Measurements from ENCODE around the gene NOS3. TPM values are rescaled to one million over a fixed set of nuclear protein-coding genes. Genes with fewer than 3 reads are reported as not detected.

Gene NOS3
- total RNA-seq, 1 experiment from 2014 or later = 0.66 TPM

- ATAC-seq (no peak), DNase-seq (no peak)
- Histone ChIP-seq H2AFZ (ENCODE audit: low read length) (no peak overlapping the region), H3F3A (ENCODE audit: low read length, unreplicated experiment) (no peaks in the 10 kb centered on the region), H3K9me2 (replicated peaks; ENCODE audit: low read length) (no peaks in the 10 kb centered on the region), H3K9me3 (ENCODE audit: low read length) (no peaks in the 10 kb centered on the region), H4K20me1 (ENCODE audit: low read length) (no peaks in the 10 kb centered on the region), H3K4me1 (ENCODE audit: insufficient read depth, low read length) (peaks cover 22% of the 10 kb centered on the region), H3K27me3 (ENCODE audit: low read length) (no peaks in the 10 kb centered on the region), H3K36me3 (ENCODE audit: low read depth, low read length) (no peaks in the 10 kb centered on the region), H3K4me2 (ENCODE audit: low read length) (no peak overlapping the region), H3K4me3 (ENCODE audit: low read length) (no peak overlapping the region), H3K79me2 (ENCODE audit: low read length) (no peaks in the 10 kb centered on the region), H3K27ac (ENCODE audit: low read length) (no peak overlapping the region), H3K9ac (ENCODE audit: low read length) (no peak overlapping the region)
- POLR2A ChIA-PET (ENCODE audit: unreplicated experiment) = no interaction called here
- intact Hi-C loops (cut with micrococcal nuclease) = no loop called here
- CTCF ChIA-PET = no interaction called here
- TF ChIP-seq CTCF (conservative IDR thresholded peaks at IDR 0.05; ENCODE audit: low read depth, low read length) = no peak
- no peak for TF ChIP-seq EZH2 (IDR thresholded peaks at IDR 0.05; ENCODE audit: low read length, unreplicated experiment)
- no peak for TF ChIP-seq EZH2phosphoT487 (IDR thresholded peaks at IDR 0.05; ENCODE audit: borderline replicate concordance, low read length)
- BruUV-seq (replicated peaks) = no TSS peak
These were observed 53.1 kb downstream of the NOS3 start for GRCh38 chr7:151043959-151044358.

GRCh38 chr7:151045262-151045661, 54.4 kb downstream of the NOS3 start:
- H3K27me3 ChIP-seq (ENCODE audit: low read length) = no peaks in the 10 kb centered on the region
- ChIA-PET CTCF (no interaction called here), POLR2A (ENCODE audit: unreplicated experiment) (no interaction called here)
- TF ChIP-seq EZH2phosphoT487 (IDR thresholded peaks at IDR 0.05; ENCODE audit: borderline replicate concordance, low read length) (no peak), EZH2 (IDR thresholded peaks at IDR 0.05; ENCODE audit: low read length, unreplicated experiment) (no peak), CTCF (conservative IDR thresholded peaks at IDR 0.05; ENCODE audit: low read depth, low read length) (no peak)
- H3K27ac ChIP-seq (ENCODE audit: low read length) = no peak overlapping the region
- H4K20me1 ChIP-seq (ENCODE audit: low read length) = no peaks in the 10 kb centered on the region
- no peak overlapping the region for H2AFZ ChIP-seq (ENCODE audit: low read length)
- H3K79me2 ChIP-seq (ENCODE audit: low read length) = no peaks in the 10 kb centered on the region
- no peak overlapping the region for H3K4me2 ChIP-seq (ENCODE audit: low read length)
- no peak for DNase-seq
- H3K9ac ChIP-seq (ENCODE audit: low read length) = no peak overlapping the region
- peaks cover 12% of the 10 kb centered on the region for H3K4me1 ChIP-seq (ENCODE audit: insufficient read depth, low read length)
- no peak overlapping the region for H3K4me3 ChIP-seq (ENCODE audit: low read length)
- H3K9me3 ChIP-seq (ENCODE audit: low read length) = no peaks in the 10 kb centered on the region
- H3F3A ChIP-seq (ENCODE audit: low read length, unreplicated experiment) = no peaks in the 10 kb centered on the region
- intact Hi-C loops (cut with micrococcal nuclease) = no loop called here
- H3K36me3 ChIP-seq (ENCODE audit: low read depth, low read length) = no peaks in the 10 kb centered on the region
- no peak for ATAC-seq
- no peaks in the 10 kb centered on the region for H3K9me2 ChIP-seq (replicated peaks; ENCODE audit: low read length)
- BruUV-seq (replicated peaks) = no TSS peak

- Histone ChIP-seq H3K27me3 (ENCODE audit: low read length) (no peaks in the 10 kb centered on the region), H3K9ac (ENCODE audit: low read length) (no peak overlapping the region), H3K4me1 (ENCODE audit: insufficient read depth, low read length) (peaks cover 12% of the 10 kb centered on the region), H3K79me2 (ENCODE audit: low read length) (no peaks in the 10 kb centered on the region), H3K9me2 (replicated peaks; ENCODE audit: low read length) (no peaks in the 10 kb centered on the region), H3K4me3 (ENCODE audit: low read length) (no peak overlapping the region), H3K27ac (ENCODE audit: low read length) (no peak overlapping the region), H3K36me3 (ENCODE audit: low read depth, low read length) (no peaks in the 10 kb centered on the region), H4K20me1 (ENCODE audit: low read length) (no peaks in the 10 kb centered on the region), H2AFZ (ENCODE audit: low read length) (no peak overlapping the region), H3K4me2 (ENCODE audit: low read length) (no peak overlapping the region), H3F3A (ENCODE audit: low read length, unreplicated experiment) (no peaks in the 10 kb centered on the region), H3K9me3 (ENCODE audit: low read length) (no peaks in the 10 kb centered on the region)
- POLR2A ChIA-PET (ENCODE audit: unreplicated experiment) = no interaction called here
- CTCF ChIA-PET = no interaction called here
- no peak for TF ChIP-seq CTCF (conservative IDR thresholded peaks at IDR 0.05; ENCODE audit: low read depth, low read length)
- TF ChIP-seq EZH2phosphoT487 (IDR thresholded peaks at IDR 0.05; ENCODE audit: borderline replicate concordance, low read length) = no peak
- no peak for TF ChIP-seq EZH2 (IDR thresholded peaks at IDR 0.05; ENCODE audit: low read length, unreplicated experiment)
- intact Hi-C loops (cut with micrococcal nuclease) = no loop called here
- no peak for ATAC-seq
- BruUV-seq (replicated peaks) = TSS peak; percentile 5
- DNase-seq = no peak
These were observed 55.1 kb downstream of the NOS3 start for GRCh38 chr7:151045967-151046366.
